Inflammatory macrophage treated with lipopolysaccharide for 1 hour (primary cell): Measurements from ENCODE around the gene CHERP.
"Not testable (repeated sequence)": the region's sequence is repeated elsewhere in the genome, so short reads cannot be mapped to it uniquely, and the experiment has no call there.

Experiments used
- DNase-seq, 2 donors: peaks; one replicate each; pipeline ENCODE4 v3.0.0-alpha.2; 2020 to 2022

The CHERP gene

GRCh38 chr19:16519230-16519687, 23.0 kb downstream of the CHERP start:
- no peak for DNase-seq

GRCh38 chr19:16518483-16519229, 23.6 kb downstream of the CHERP start:
- no peak for DNase-seq

GRCh38 chr19:16518061-16518460, 24.2 kb downstream of the CHERP start:
- DNase-seq = no peak

- no peak for DNase-seq
These were observed 25.2 kb downstream of the CHERP start for GRCh38 chr19:16516923-16517610.

GRCh38 chr19:16516381-16516780, 25.9 kb downstream of the CHERP start:
- DNase-seq = no peak

GRCh38 chr19:16514383-16515019, 27.7 kb downstream of the CHERP start:
- no peak for DNase-seq

GRCh38 chr19:16512611-16513010, 29.6 kb downstream of the CHERP start:
- DNase-seq = not testable (repeated sequence)

GRCh38 chr19:16509141-16510061, 32.8 kb downstream of the CHERP start:
- DNase-seq = no peak

GRCh38 chr19:16508546-16508945, 33.7 kb downstream of the CHERP start:
- no peak for DNase-seq

GRCh38 chr19:16506961-16507360, 35.3 kb downstream of the CHERP start:
- DNase-seq = no peak

GRCh38 chr19:16506161-16506560, 36.1 kb downstream of the CHERP start:
- DNase-seq = not testable (repeated sequence)

GRCh38 chr19:16504271-16504670, 38.0 kb downstream of the CHERP start:
- DNase-seq = no peak

GRCh38 chr19:16497837-16498236, 44.4 kb downstream of the CHERP start:
- no peak for DNase-seq

GRCh38 chr19:16497042-16497441, 45.2 kb downstream of the CHERP start:
- DNase-seq = no peak

GRCh38 chr19:16496613-16496983, 45.6 kb downstream of the CHERP start:
- no peak for DNase-seq

- peak; percentile 99 for DNase-seq
These were observed 46.1 kb downstream of the CHERP start, which contains the start of the genes C19orf44 and CALR3 for GRCh38 chr19:16495982-16496612. C19orf44 (plus strand) TSS chr19:16496394; CDS start chr19:16500793, 4,399 bp downstream. CALR3 (minus strand) TSS chr19:16496167; CDS start chr19:16496129, 38 bp downstream.

GRCh38 chr19:16486476-16486875, 55.8 kb downstream of the CHERP start:
- DNase-seq = not testable (repeated sequence)

- no peak for DNase-seq
These were observed 59.5 kb downstream of the CHERP start for GRCh38 chr19:16482745-16483144.

- DNase-seq = no peak
These were observed 64.9 kb downstream of the CHERP start for GRCh38 chr19:16477311-16477710.

- DNase-seq = no peak
These were observed 65.8 kb downstream of the CHERP start for GRCh38 chr19:16476401-16476800.

- no peak for DNase-seq
These were observed 68.3 kb downstream of the CHERP start for GRCh38 chr19:16473875-16474392.

- no peak for DNase-seq
These were observed 69.2 kb downstream of the CHERP start for GRCh38 chr19:16472992-16473391.
